ENCODE results near the gene PLCD1. TPM values are rescaled to one million over a fixed set of nuclear protein-coding genes. Genes with fewer than 3 reads are reported as not detected.
"Not testable (repeated sequence)": the region's sequence is repeated elsewhere in the genome, so short reads cannot be mapped to it uniquely, and the experiment has no call there.

Gene PLCD1
- total and polyA plus RNA-seq, 12 donors: 6.3 to 20.0 (median 10.6) TPM

GRCh38 chr3:37990527-37990926 is 38.9 kb downstream of the PLCD1 start, which contains the start of gene VILL:
Gene VILL, plus strand, starts transcription at chr3:37990786. Its CDS starts 2,887 bp downstream, at chr3:37993673.
- WGBS, 2 donors: 85 to 89% methylated on average over 10 of the region's 10 CpGs
- ATAC-seq (no peak), DNase-seq (no peak)
- no peaks in the 10 kb centered on the region for H3K27me3 ChIP-seq
- H3K4me3 ChIP-seq: no peak within 1 kb of the TSS
- H3K4me1 ChIP-seq: peaks cover 0 to 38% (median 15%) of the 10 kb centered on the region in 9 donors
- H3K27ac ChIP-seq: no peak within 1 kb of the TSS
- intact Hi-C loops (cut with DNase I): no loop called here
- TF ChIP-seq CTCF (IDR thresholded peaks at IDR 0.05): no peak
- no peaks in the 10 kb centered on the region for H3K9me3 ChIP-seq
- H3K36me3 ChIP-seq: peaks cover 0 to 2% (median 0%) of the 10 kb centered on the region in 9 donors

- no peak overlapping the region for H3K27ac ChIP-seq
- ATAC-seq (no peak), DNase-seq (no peak)
- intact Hi-C loops (cut with DNase I): no loop called here
- peaks cover 0 to 32% (median 11%) of the 10 kb centered on the region in 9 donors for H3K4me1 ChIP-seq
- H3K4me3 ChIP-seq: no peak overlapping the region
- no peaks in the 10 kb centered on the region for H3K27me3 ChIP-seq
- peaks cover 0 to 3% (median 0%) of the 10 kb centered on the region in 9 donors for H3K36me3 ChIP-seq
- TF ChIP-seq CTCF (IDR thresholded peaks at IDR 0.05): no peak
- 89 to 98% methylated on average over 7 of the region's 7 CpGs for whole genome bisulfite sequencing, 2 donors
- no peaks in the 10 kb centered on the region for H3K9me3 ChIP-seq
Measured at GRCh38 chr3:37989821-37990480, 39.5 kb downstream of the PLCD1 start.

- TF ChIP-seq CTCF (IDR thresholded peaks at IDR 0.05): no peak
- DNase-seq: no peak
- intact Hi-C loops (cut with DNase I): no loop called here
- no peak overlapping the region for H3K27ac ChIP-seq
- no peaks in the 10 kb centered on the region for H3K9me3 ChIP-seq
- peaks cover 0 to 25% (median 9%) of the 10 kb centered on the region in 9 donors for H3K4me1 ChIP-seq
- H3K27me3 ChIP-seq: no peaks in the 10 kb centered on the region
- WGBS, 2 donors: 84 to 86% methylated on average over 15 of the region's 15 CpGs
- ATAC-seq: no peak
- no peak overlapping the region for H3K4me3 ChIP-seq
- H3K36me3 ChIP-seq: peaks cover 0 to 12% (median 0%) of the 10 kb centered on the region in 9 donors
Measured at GRCh38 chr3:37988931-37989525, 40.4 kb downstream of the PLCD1 start.

- H3K9me3 ChIP-seq; intact Hi-C loops (cut with DNase I); H3K27ac ChIP-seq; DNase-seq; ATAC-seq; H3K4me3 ChIP-seq; H3K27me3 ChIP-seq: not testable (repeated sequence)
- Histone ChIP-seq H3K4me1 (peaks cover 0 to 25% (median 9%) of the 10 kb centered on the region in 9 donors), H3K36me3 (peaks cover 0 to 16% (median 0%) of the 10 kb centered on the region in 9 donors)
- WGBS, 2 donors: 92 to 94% methylated on average over 10 of the region's 10 CpGs
Measured at GRCh38 chr3:37988376-37988775, 41.1 kb downstream of the PLCD1 start.

GRCh38 chr3:37987751-37988179 is 41.7 kb downstream of the PLCD1 start:
- Histone ChIP-seq H3K4me1 (peaks cover 0 to 24% (median 8%) of the 10 kb centered on the region in 9 donors), H3K9me3 (no peaks in the 10 kb centered on the region), H3K4me3 (no peak overlapping the region), H3K36me3 (peaks cover 0 to 20% (median 0%) of the 10 kb centered on the region in 9 donors), H3K27me3 (no peaks in the 10 kb centered on the region), H3K27ac (no peak overlapping the region)
- ATAC-seq: no peak
- no peak for TF ChIP-seq CTCF (IDR thresholded peaks at IDR 0.05)
- 81 to 91% methylated on average over 7 of the region's 7 CpGs for WGBS, 2 donors
- no peak for DNase-seq
- intact Hi-C loops (cut with DNase I): no loop called here

All from heart right ventricle (tissue), 16 donors.